NCI-H2196 (cell line): ENCODE data around the gene SACM1L.

Experiments
- DNase-seq: peaks from one replicate; lab custom pipeline; 2025; ENCODE audit not compliant: unreplicated experiment; lab: John Stamatoyannopoulos, UW

The SACM1L gene

GRCh38 chr3:45688882-45689786 lies at the start of gene SACM1L:
SACM1L (plus strand) TSS chr3:45689396; CDS start chr3:45689466, 70 bp downstream.
- DNase-seq, result peak; percentile 91

GRCh38 chr3:45640091-45640507 lies 49.1 kb upstream of the SACM1L start:
- DNase-seq, result no peak

GRCh38 chr3:45640724-45641361 lies 48.4 kb upstream of the SACM1L start:
- no peak for DNase-seq

- DNase-seq, result no peak
Observed at GRCh38 chr3:45641756-45642155, 47.4 kb upstream of the SACM1L start.

GRCh38 chr3:45642731-45643152 lies 46.5 kb upstream of the SACM1L start:
- DNase-seq, result no peak

- no peak for DNase-seq
Observed at GRCh38 chr3:45644063-45644790, 45.0 kb upstream of the SACM1L start.

- no peak for DNase-seq
Observed at GRCh38 chr3:45644791-45645201, 44.4 kb upstream of the SACM1L start.

- DNase-seq, result no peak
Observed at GRCh38 chr3:45646051-45646585, 43.1 kb upstream of the SACM1L start.

- DNase-seq, result peak; percentile 12
Observed at GRCh38 chr3:45647148-45647619, 42.0 kb upstream of the SACM1L start.

- DNase-seq, result no peak
Observed at GRCh38 chr3:45653205-45653604, 36.0 kb upstream of the SACM1L start.

- no peak for DNase-seq
Observed at GRCh38 chr3:45654397-45654944, 34.7 kb upstream of the SACM1L start.

GRCh38 chr3:45655906-45656305 lies 33.3 kb upstream of the SACM1L start:
- DNase-seq, result no peak

- DNase-seq, result peak; percentile 65
Observed at GRCh38 chr3:45656575-45657363, 32.4 kb upstream of the SACM1L start.

GRCh38 chr3:45657853-45658252 lies 31.3 kb upstream of the SACM1L start:
- no peak for DNase-seq

GRCh38 chr3:45659661-45660566 lies 29.3 kb upstream of the SACM1L start:
- DNase-seq, result peak; percentile 8

GRCh38 chr3:45660567-45660901 lies 28.7 kb upstream of the SACM1L start:
- no peak for DNase-seq

- DNase-seq, result no peak
Observed at GRCh38 chr3:45664578-45664977, 24.6 kb upstream of the SACM1L start.

- peak; percentile 62 for DNase-seq
Observed at GRCh38 chr3:45665101-45665572, 24.1 kb upstream of the SACM1L start.
